Measurements from ENCODE around the gene KCND3.

The KCND3 gene

GRCh38 chr1:111779546-111779945, 209.9 kb downstream of the KCND3 start:
- DNase-seq, result no peak

GRCh38 chr1:111778541-111779051, 210.9 kb downstream of the KCND3 start:
- no peak for DNase-seq

- no peak for DNase-seq
Observed at GRCh38 chr1:111778066-111778465, 211.4 kb downstream of the KCND3 start.

GRCh38 chr1:111777301-111777700, 212.2 kb downstream of the KCND3 start:
- DNase-seq, result no peak

GRCh38 chr1:111776861-111777260, 212.6 kb downstream of the KCND3 start:
- no peak for DNase-seq

GRCh38 chr1:111776391-111776790, 213.1 kb downstream of the KCND3 start:
- DNase-seq, result no peak

- no peak for DNase-seq
Observed at GRCh38 chr1:111775966-111776365, 213.5 kb downstream of the KCND3 start.

- no peak for DNase-seq
Observed at GRCh38 chr1:111770916-111771315, 218.6 kb downstream of the KCND3 start.

- peak in 12 of 51 donors; percentile 4 to 41 (median 22) for DNase-seq
Observed at GRCh38 chr1:111769517-111770146, 219.8 kb downstream of the KCND3 start.

GRCh38 chr1:111768625-111769024, 220.8 kb downstream of the KCND3 start:
- DNase-seq, result no peak

GRCh38 chr1:111768023-111768422, 221.4 kb downstream of the KCND3 start:
- no peak for DNase-seq

- DNase-seq, result no peak
Observed at GRCh38 chr1:111762332-111762731, 227.1 kb downstream of the KCND3 start.

- DNase-seq, result no peak
Observed at GRCh38 chr1:111761717-111762116, 227.8 kb downstream of the KCND3 start.

GRCh38 chr1:111758373-111758772, 231.1 kb downstream of the KCND3 start:
- DNase-seq, result no peak

- DNase-seq, result no peak
Observed at GRCh38 chr1:111756124-111756513, 233.3 kb downstream of the KCND3 start.

- DNase-seq, result peak; percentile 60 to 95 (median 88)
Observed at GRCh38 chr1:111755331-111756123, 233.9 kb downstream of the KCND3 start, which contains the start of gene DDX20. TSS of gene DDX20 (plus strand) at chr1:111755901. CDS start at chr1:111755925, 24 bp downstream.

- peak in 15 of 51 donors; percentile 21 to 63 (median 40) for DNase-seq
Observed at GRCh38 chr1:111754984-111755330, 234.5 kb downstream of the KCND3 start.

- DNase-seq, result no peak
Observed at GRCh38 chr1:111751906-111752575, 237.4 kb downstream of the KCND3 start.

- no peak for DNase-seq
Observed at GRCh38 chr1:111750856-111751255, 238.6 kb downstream of the KCND3 start.

- no peak for DNase-seq
Observed at GRCh38 chr1:111749628-111750027, 239.8 kb downstream of the KCND3 start.

- no peak for DNase-seq
Observed at GRCh38 chr1:111747947-111748346, 241.5 kb downstream of the KCND3 start.

GRCh38 chr1:111747282-111747734, 242.2 kb downstream of the KCND3 start:
- DNase-seq, result peak in 5 of 51 donors; percentile 6 to 23 (median 10)

All from hypothalamus (tissue), 51 donors.